GM12878 (cell line): Measurements from ENCODE around the gene MAP2K7. TPM values are rescaled to one million over a fixed set of nuclear protein-coding genes. Genes with fewer than 3 reads are reported as not detected.

Experiments used
- ATAC-seq: fragments of 200-7000 bp; cut with Tn5 transposase; 3 replicates; pipeline ENCODE4 v1.9.1; 2020; ENCODE audit warnings: mild to moderate bottlenecking, moderate library complexity
- BruUV-seq: library from RNA; stranded (reverse); fragments of 400-500 nt; replicated peaks from 2 replicates; lab custom pipeline; 2021; lab: Mats Ljungman, UMichigan
- CTCF ChIA-PET: fragments of 300-600 bp; sonication (Branson Sonifier 250); formaldehyde crosslinking; extraction: SDS; loops from one replicate; lab custom pipeline; 2021; ENCODE audit warnings: inconsistent platforms; lab: Yijun Ruan, JAX
- POLR2A ChIA-PET: fragments of 350-600 bp; formaldehyde crosslinking; extraction: SDS; loops from one replicate; lab custom pipeline; 2021; ENCODE audit warnings: inconsistent platforms; lab: Charles Lee
- RAD21 ChIA-PET: fragments of 300-600 bp; sonication (Branson Sonifier 250); formaldehyde crosslinking; loops from one replicate; lab custom pipeline; 2023; ENCODE audit warnings: antibody characterized with exemption; ENCODE audit not compliant: unreplicated experiment; lab: Charles Lee
- SMC1A ChIA-PET: fragments of 300-600 bp; sonication (Branson Sonifier 250); formaldehyde crosslinking; loops from one replicate; lab custom pipeline; 2023; ENCODE audit not compliant: unreplicated experiment, uncharacterized antibody; lab: Charles Lee
- DNase-seq: peaks from one replicate; pipeline ENCODE4 v3.0.0-alpha.2; 2011; ENCODE audit warnings: low read depth, low spot score
- FAIRE-seq: peaks from 3 replicates; lab custom pipeline; 2011; peaks lifted over from hg19 to GRCh38; lab: Jason Lieb, UNC
- H2AFZ ChIP-seq: 2 replicates; pipeline ENCODE4 v1.6.0; 2011; ENCODE audit warnings: low read depth, low read length, control low read depth; ENCODE audit not compliant: control insufficient read depth
- H3K27ac ChIP-seq: 2 replicates; pipeline ENCODE4 v1.5.1; 2011; ENCODE audit warnings: control low read depth; ENCODE audit not compliant: control insufficient read depth, insufficient read depth
- H3K27me3 ChIP-seq, 2 experiments: replicated peaks in 1 of 2; 2 replicates each; pipeline versions ENCODE4 v1.6.0 to v1.6.1; 2011; ENCODE audit warnings: low read length in 1 of 2; ENCODE audit not compliant: control insufficient read depth in 2 of 2, insufficient read depth in 2 of 2
- H3K36me3 ChIP-seq, 2 experiments: 2 replicates each; pipeline ENCODE4 v1.5.1; 2011; ENCODE audit warnings: low read length in 1 of 2; ENCODE audit not compliant: control insufficient read depth in 2 of 2, insufficient read depth in 2 of 2
- H3K4me1 ChIP-seq: 2 replicates; pipeline ENCODE4 v1.6.1; 2011; ENCODE audit warnings: mild to moderate bottlenecking, low read length, moderate library complexity, mixed read lengths; ENCODE audit not compliant: control insufficient read depth, insufficient read depth
- H3K4me2 ChIP-seq: 2 replicates; pipeline ENCODE4 v1.6.0; 2011; ENCODE audit warnings: control low read depth; ENCODE audit not compliant: control insufficient read depth, insufficient read depth
- H3K4me3 ChIP-seq: fragments of 200-600 bp; sonication (generic); 2 replicates; pipeline ENCODE4 v1.5.1; 2016
- H3K79me2 ChIP-seq: 2 replicates; pipeline ENCODE4 v1.6.0; 2011; ENCODE audit warnings: low read length; ENCODE audit not compliant: control insufficient read depth, insufficient read depth
- H3K9ac ChIP-seq: 2 replicates; pipeline ENCODE4 v1.8.0; 2011; ENCODE audit warnings: low read length, control low read depth, mixed read lengths; ENCODE audit not compliant: control insufficient read depth, insufficient read depth
- H3K9me3 ChIP-seq: replicated peaks from 3 replicates; pipeline ENCODE4 v1.5.1; 2011; ENCODE audit warnings: mild to moderate bottlenecking, low read length; ENCODE audit not compliant: control insufficient read depth, insufficient read depth
- H4K20me1 ChIP-seq: 2 replicates; pipeline ENCODE4 v1.6.0; 2011; ENCODE audit not compliant: control insufficient read depth, insufficient read depth
- CEBPZ ChIP-seq: fragments of 150-350 bp; IDR thresholded peaks from 2 replicates; pipeline ENCODE4 v1.6.1; 2016; ENCODE audit warnings: low read depth, low read length
- FOXK2 ChIP-seq: fragments of 450-650 bp; IDR thresholded peaks from 2 replicates; pipeline ENCODE4 v1.6.1; 2017; ENCODE audit warnings: mild to moderate bottlenecking, moderate library complexity
- GATAD2B ChIP-seq: fragments of 450-650 bp; conservative IDR thresholded peaks from 2 replicates; pipeline ENCODE4 v1.6.1; 2017; ENCODE audit warnings: low read depth, mild to moderate bottlenecking, moderate library complexity
- PAX8 ChIP-seq: fragments of 450-650 bp; IDR thresholded peaks from 2 replicates; pipeline ENCODE4 v1.6.1; 2017; ENCODE audit warnings: mild to moderate bottlenecking, moderate library complexity
- SPI1 ChIP-seq: IDR thresholded peaks from 2 replicates; pipeline ENCODE4 v1.6.1; 2011; ENCODE audit warnings: low read depth, mild to moderate bottlenecking, low read length, moderate library complexity, borderline replicate concordance; ENCODE audit not compliant: insufficient read depth
- ZNF274 ChIP-seq: IDR thresholded peaks from one replicate; pipeline ENCODE4 v1.8.0; 2011; ENCODE audit not compliant: insufficient read length, insufficient read depth
- ZNF687 ChIP-seq: fragments of 450-650 bp; IDR thresholded peaks from 2 replicates; pipeline ENCODE4 v1.6.1; 2017; ENCODE audit warnings: mild to moderate bottlenecking, moderate library complexity
- WGBS: methylation state at CpG from one replicate; pipeline ENCODE4 v1.1.6; 2016; ENCODE audit warnings: low lambda C conversion rate; ENCODE audit not compliant: insufficient replicate concordance, insufficient coverage; ENCODE audit errors: missing lambda C conversion rate; 5-methylcytosine and 5-hydroxymethylcytosine counted together
- in situ Hi-C: fragments of 300-500 bp; cut with MboI; formaldehyde crosslinking; loops from 9 replicates; pipeline ENCODE4 v1.14.3; 2018; ENCODE audit warnings: mixed read lengths
- intact Hi-C: fragments of 100-400 bp; cut with micrococcal nuclease; formaldehyde crosslinking; loops from one replicate; pipeline ENCODE4 v1.14.2; 2022; ENCODE audit not compliant: unreplicated experiment
- polyA plus RNA-seq, 11 experiments: library from polyadenylated mRNA; depleted of rRNA in 4 of 11; unstranded in 6 of 11; stranded (reverse) in 5 of 11; fragments of >200 nt; fragmentation: Nextera tagmentation in 4 of 11; fragmentation: Illumina TruSeq in 1 of 11; extraction: Ambion mirVana in 4 of 11; extraction: Trizol in 1 of 11; gene quantifications; 1 replicate in 1 of 11; 2 replicates in 10 of 11; pipeline versions ENCODE4 v1.2.1 to v1.2.3, GENCODE V29; 2011 to 2016; ENCODE audit warnings: inconsistent platforms in 2 of 11, missing spikeins in 2 of 11, low read depth in 1 of 11
- total RNA-seq, 4 experiments: library from RNA; depleted of rRNA in 3 of 4; stranded (reverse); fragments of >200 nt in 3 of 4; fragmentation: Illumina TruSeq in 1 of 4; extraction: Trizol in 1 of 4; gene quantifications; 2 replicates each; pipeline versions ENCODE4 v1.2.1 to v1.2.3, GENCODE V29; 2013 to 2021

MAP2K7 gene
- total and polyA plus RNA-seq, 10 of the 15 experiments (the other 5 are each of a cell fraction or from before 2014, with no cell fraction given), result 0.34 to 32.2 (median 6.7) TPM

GRCh38 chr19:7887408-7888144 lies 16.1 kb upstream of the MAP2K7 start:
- no peaks in the 10 kb centered on the region for H3K9me3 ChIP-seq
- no peaks in the 10 kb centered on the region for H4K20me1 ChIP-seq
- DNase-seq (no peak), ATAC-seq (no peak), FAIRE-seq (no peak)
- no peak overlapping the region for H2AFZ ChIP-seq
- H3K27ac ChIP-seq, result no peak overlapping the region
- H3K36me3 ChIP-seq, result no peaks in the 10 kb centered on the region
- H3K27me3 ChIP-seq, result peaks cover 0 to 2% of the 10 kb centered on the region in 2 experiments; a peak in 2 of 4 replicates
- H3K4me2 ChIP-seq, result no peak overlapping the region
- in situ Hi-C loops, result no loop called here
- H3K4me3 ChIP-seq, result no peak overlapping the region
- intact Hi-C loops, result no loop called here
- BruUV-seq, result no TSS peak
- H3K4me1 ChIP-seq, result no peaks in the 10 kb centered on the region
- ChIA-PET SMC1A (interaction anchor here (0.7 kb wide), 1 partner anchor 1022 kb away, joined by 3 read pairs; no protein-coding TSS in a partner anchor), POLR2A (no interaction called here), RAD21 (no interaction called here), CTCF (interaction anchor here (0.9 kb wide), 1 partner anchor 18 kb away, joined by 3 read pairs; no protein-coding TSS in a partner anchor)
- H3K9ac ChIP-seq, result no peak overlapping the region
- no peaks in the 10 kb centered on the region for H3K79me2 ChIP-seq
- WGBS, result 43% methylated on average over 16 of the region's 16 CpGs
- TF ChIP-seq SPI1 (peak; percentile 69; the same call in 1 of the 2 replicates), ZNF274 (no peak)
- TF ChIP-seq, all 136 proteins: peak for 1

- FAIRE-seq (no peak), ATAC-seq (no peak), DNase-seq (no peak)
- BruUV-seq, result no TSS peak
- Histone ChIP-seq H3K9ac (no peak within 1 kb of the TSS), H3K9me3 (no peaks in the 10 kb centered on the region), H2AFZ (no peak within 1 kb of the TSS), H3K79me2 (no peaks in the 10 kb centered on the region), H3K4me2 (0 out of 2 replicates have a peak within 1 kb of the TSS, but pooled peaks have one; percentile 17), H3K4me1 (no peaks in the 10 kb centered on the region), H3K36me3 (no peaks in the 10 kb centered on the region), H3K4me3 (no peak within 1 kb of the TSS), H3K27ac (no peak within 1 kb of the TSS), H4K20me1 (no peaks in the 10 kb centered on the region), H3K27me3 (peaks cover 0 to 2% of the 10 kb centered on the region in 2 experiments; a peak in 2 of 4 replicates)
- in situ Hi-C loops, result no loop called here
- SMC1A ChIA-PET, result interaction anchor here (0.7 kb wide), 1 partner anchor 1023 kb away, joined by 3 read pairs; no protein-coding TSS in a partner anchor
- POLR2A ChIA-PET, result no interaction called here
- CTCF ChIA-PET, result interaction anchor here (0.9 kb wide), 1 partner anchor 19 kb away, joined by 3 read pairs; no protein-coding TSS in a partner anchor
- intact Hi-C loops, result no loop called here
- 16% methylated on average over 35 of the region's 53 CpGs for WGBS
- RAD21 ChIA-PET, result no interaction called here
- no peak for TF ChIP-seq GATAD2B
- TF ChIP-seq CEBPZ, result no peak
- no peak for TF ChIP-seq PAX8
- TF ChIP-seq ZNF687, result no peak
- no peak for TF ChIP-seq FOXK2
Measured at GRCh38 chr19:7888145-7888825, 15.4 kb upstream of the MAP2K7 start, which contains the start of gene LRRC8E. Gene LRRC8E, plus strand, starts transcription at chr19:7888510. Its CDS starts 7,094 bp downstream, at chr19:7895604.
